ENCODE data around the gene KLHDC8A. TPM values are rescaled to one million over a fixed set of nuclear protein-coding genes. Genes with fewer than 3 reads are reported as not detected.

Gene KLHDC8A
- total RNA-seq, 1 donor from 2014 or later, result 0.24 TPM

GRCh38 chr1:205326812-205327466 is 29.8 kb downstream of the KLHDC8A start:
- no peak for ATAC-seq (ENCODE audit: poor library complexity)
- no peak for DNase-seq
- intact Hi-C loops (cut with DNase I), result no loop called here

GRCh38 chr1:205325334-205325884 is 31.3 kb downstream of the KLHDC8A start:
- peak; percentile 33 for ATAC-seq (ENCODE audit: poor library complexity)
- intact Hi-C loops (cut with DNase I), result loop anchor here (1.0 kb wide), 1 partner anchor 52 kb away; no protein-coding TSS in a partner anchor
- DNase-seq, result no peak

- intact Hi-C loops (cut with DNase I), result loop anchor here (1.0 kb wide), 1 partner anchor 51 kb away; no protein-coding TSS in a partner anchor
- ATAC-seq (ENCODE audit: poor library complexity) (no peak), DNase-seq (no peak)
Observed at GRCh38 chr1:205324781-205325180, 31.9 kb downstream of the KLHDC8A start.

DNA sequence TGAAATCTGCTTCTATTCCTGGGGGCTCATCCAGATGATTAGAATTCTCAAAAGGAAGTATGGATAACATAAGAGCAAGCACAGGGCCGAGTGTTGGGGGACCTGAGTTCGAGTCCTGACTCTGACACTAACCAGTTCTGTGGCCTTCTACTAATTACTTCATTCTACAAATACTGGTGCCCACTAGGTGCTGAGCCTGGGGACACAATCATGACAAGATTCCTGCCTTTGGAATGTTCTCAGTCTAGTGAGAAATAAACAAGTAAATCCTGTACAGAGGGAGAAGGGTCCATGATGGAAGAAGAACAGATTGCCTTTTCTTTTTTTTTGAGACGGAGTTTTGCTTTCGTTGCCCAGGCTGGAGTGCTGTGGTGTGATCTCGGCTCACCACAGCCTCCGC is 32.9 kb downstream of the KLHDC8A start:
- intact Hi-C loops (cut with DNase I), result no loop called here
- ATAC-seq (ENCODE audit: poor library complexity) (no peak), DNase-seq (no peak)

GRCh38 chr1:205321959-205322283 is 34.8 kb downstream of the KLHDC8A start:
- DNase-seq (no peak), ATAC-seq (ENCODE audit: poor library complexity) (no peak)
- intact Hi-C loops (cut with DNase I), result no loop called here

DNA sequence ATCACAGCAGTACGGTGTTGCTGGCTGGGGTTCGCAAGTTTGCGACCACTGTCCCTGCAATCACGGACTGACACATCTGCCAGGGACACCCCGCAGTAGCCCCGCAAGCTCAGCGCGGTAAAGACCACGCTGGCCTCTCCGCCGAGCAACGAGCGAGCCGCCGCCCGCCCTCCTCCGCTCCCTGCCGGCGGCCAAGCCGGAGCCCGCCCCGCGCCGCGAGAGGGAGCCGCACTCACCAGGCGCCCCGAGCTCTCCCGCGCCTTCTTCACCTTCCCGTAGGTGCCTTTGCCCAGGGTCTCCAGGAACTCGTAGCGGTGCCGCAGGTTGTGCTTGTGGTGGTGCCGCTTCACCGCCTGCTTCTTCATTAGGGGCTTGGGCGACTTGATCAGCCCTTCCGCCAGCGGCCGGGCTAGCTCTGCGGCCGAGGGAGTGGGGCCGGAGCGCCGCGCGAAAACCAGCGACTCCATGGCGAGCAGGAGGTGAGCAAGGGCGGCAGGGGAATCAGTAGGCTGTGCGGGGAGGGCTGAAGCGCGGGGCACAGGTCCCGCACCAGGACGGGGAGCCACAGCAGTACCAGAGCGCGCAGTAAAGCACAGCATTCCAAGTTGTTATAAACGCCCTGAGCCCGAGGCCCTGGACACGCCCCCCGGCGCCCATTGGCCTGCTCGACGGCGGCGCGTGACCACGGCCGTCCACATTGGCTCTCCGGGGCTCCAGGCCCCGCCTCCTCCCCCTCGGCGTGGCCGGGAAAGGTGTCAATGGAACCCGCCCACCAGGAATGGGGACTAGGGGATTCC is 35.4 kb downstream of the KLHDC8A start, which contains the start of gene NUAK2:
Gene NUAK2, minus strand, starts transcription at position 584 of the 797 bp plus-strand sequence. Its CDS starts 117 bp downstream, at position 467.
- ATAC-seq (ENCODE audit: poor library complexity) (peak; percentile 93), DNase-seq (peak; percentile 97)
- intact Hi-C loops (cut with DNase I), result no loop called here

GRCh38 chr1:205319081-205320018 is 37.4 kb downstream of the KLHDC8A start:
- ATAC-seq (ENCODE audit: poor library complexity) (peak; percentile 44), DNase-seq (peak; percentile 79)
- intact Hi-C loops (cut with DNase I), result no loop called here

DNA sequence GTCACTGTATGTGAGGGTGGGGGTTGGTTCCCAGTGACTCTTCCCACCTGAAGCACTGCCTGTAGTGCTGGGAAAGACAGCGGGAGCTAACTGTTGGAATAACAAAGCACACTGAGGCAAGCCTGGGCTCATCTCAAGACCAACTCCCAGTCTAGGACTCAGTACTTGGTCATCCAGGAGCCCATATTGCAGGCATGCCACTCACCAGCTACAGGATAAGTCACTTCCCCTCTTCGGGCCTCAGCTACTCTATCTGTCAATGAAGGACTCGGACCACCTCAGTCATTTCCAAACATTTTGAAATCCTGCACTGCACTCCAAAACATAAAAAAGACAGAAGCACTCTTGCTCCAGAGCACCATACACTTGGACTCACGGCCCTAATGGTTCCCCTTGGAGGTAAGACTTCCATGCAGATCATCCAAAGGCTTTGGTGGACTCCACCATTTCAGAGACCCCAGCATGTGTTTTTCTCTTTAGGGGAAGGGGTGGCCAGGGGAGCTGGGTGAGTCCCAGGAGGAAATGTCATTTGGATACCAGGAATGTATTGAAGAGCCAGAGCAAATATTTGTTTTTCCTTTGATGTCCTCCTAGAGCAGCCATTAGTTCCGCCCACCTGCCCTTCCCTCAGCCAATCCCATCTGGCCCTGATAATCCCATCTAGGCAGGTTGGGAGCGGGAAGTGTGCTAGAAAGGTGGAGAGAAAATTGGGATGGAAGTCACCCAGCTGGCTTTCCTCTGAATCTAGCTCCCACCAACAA is 38.3 kb downstream of the KLHDC8A start:
- intact Hi-C loops (cut with DNase I), result no loop called here
- DNase-seq (no peak), ATAC-seq (ENCODE audit: poor library complexity) (no peak)

- DNase-seq (peak; percentile 87), ATAC-seq (ENCODE audit: poor library complexity) (peak; percentile 62)
- intact Hi-C loops (cut with DNase I), result no loop called here
Observed at GRCh38 chr1:205317311-205317917, 39.3 kb downstream of the KLHDC8A start.

DNA sequence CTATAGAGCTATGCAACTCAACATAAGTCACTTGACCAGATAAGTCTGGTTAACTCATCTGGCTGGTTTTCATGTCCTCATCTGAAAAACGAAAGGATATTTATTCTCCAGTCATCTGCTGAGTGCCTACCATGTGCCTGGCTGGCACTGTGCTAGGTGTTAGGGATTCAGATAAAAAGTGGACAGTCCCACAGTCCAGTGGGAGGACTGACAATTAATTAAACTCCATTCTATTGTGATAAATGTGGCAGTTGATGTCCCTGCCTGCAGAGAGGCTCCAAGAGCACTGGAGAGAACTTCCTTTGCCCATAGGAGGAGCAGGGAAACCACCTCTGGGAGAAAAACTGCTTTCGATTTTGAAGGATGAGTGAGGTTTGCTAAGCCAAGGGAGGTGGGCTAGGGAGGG is 40.6 kb downstream of the KLHDC8A start:
- peak; percentile 32 for ATAC-seq (ENCODE audit: poor library complexity)
- intact Hi-C loops (cut with DNase I), result no loop called here
- no peak for DNase-seq

- intact Hi-C loops (cut with DNase I), result no loop called here
- ATAC-seq (ENCODE audit: poor library complexity), result no peak
- DNase-seq, result no peak
Observed at GRCh38 chr1:205315008-205315618, 41.6 kb downstream of the KLHDC8A start.

DNA sequence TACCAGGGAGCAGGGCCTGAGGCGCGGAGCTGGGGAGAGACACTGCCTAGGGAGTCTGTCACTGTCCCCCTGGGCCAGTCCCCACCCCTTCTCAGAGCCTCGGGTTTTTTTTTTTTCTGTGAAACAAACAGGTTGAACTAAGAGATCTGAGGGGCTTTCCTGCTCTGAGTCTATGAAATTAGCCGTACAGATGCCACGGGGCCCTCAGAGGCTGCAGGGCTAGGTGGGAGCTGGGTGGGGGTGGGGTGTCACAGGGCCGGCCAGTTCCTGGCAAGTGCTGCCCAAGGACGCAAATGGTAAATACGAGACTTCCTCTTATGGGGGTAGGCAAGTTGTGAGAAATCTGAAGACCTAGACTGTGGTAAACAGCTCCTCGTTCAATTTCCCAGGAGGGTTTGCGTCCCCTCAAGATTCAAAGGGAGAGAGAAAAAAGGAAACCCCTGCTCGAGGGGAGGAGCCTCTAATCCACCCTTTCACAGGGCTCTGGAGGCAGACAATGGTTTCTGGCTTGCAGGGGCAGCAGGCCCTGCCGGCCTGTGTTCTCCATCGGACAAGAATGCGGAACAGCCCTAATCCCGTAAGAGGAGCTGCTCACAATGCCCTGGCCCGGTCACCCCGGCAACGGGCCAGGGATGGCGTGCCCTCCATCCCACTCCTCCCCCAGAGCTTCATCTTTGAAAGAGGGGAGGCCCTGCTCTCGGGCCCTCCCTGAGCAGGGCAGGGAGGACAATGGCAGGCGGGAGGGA is 43.0 kb downstream of the KLHDC8A start:
- peak; percentile 73 for DNase-seq
- intact Hi-C loops (cut with DNase I), result no loop called here
- ATAC-seq (ENCODE audit: poor library complexity), result peak; percentile 53

DNA sequence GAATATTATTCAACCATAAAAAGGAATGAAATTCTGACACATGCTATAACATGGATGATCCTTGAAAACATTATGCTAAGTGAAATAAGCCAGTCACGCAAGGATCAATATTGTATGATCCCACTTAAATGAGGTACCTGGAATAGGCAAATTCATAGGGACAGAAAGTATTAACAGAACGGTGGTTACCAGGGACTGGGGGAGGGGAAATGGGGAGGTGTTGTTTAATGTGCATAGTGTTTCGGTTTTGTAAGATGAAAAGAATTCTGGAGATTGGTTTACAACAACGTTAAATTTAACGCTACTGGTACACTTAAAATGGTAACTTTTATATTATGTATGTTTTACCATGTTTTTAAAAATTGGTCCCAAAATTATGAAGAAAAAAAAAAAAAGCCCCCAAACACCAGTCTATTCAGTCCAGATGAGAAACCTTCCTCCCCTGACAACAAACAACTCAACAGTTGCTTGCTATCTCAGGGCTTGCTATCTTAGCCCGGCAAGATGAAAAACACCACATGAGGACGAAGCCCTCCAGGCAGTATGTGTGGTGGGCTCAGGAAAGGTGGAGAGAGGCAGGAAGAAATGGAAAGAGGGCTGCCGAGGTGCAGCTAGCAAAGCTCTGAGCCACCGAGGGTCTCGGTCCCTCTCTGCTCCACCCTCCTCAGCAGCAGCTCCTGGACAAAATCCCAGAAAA is 43.7 kb downstream of the KLHDC8A start:
- intact Hi-C loops (cut with DNase I), result no loop called here
- ATAC-seq (ENCODE audit: poor library complexity) (no peak), DNase-seq (no peak)

- DNase-seq, result no peak
- ATAC-seq (ENCODE audit: poor library complexity), result no peak
- intact Hi-C loops (cut with DNase I), result no loop called here
Observed at GRCh38 chr1:205310976-205311704, 45.6 kb downstream of the KLHDC8A start.

DNA sequence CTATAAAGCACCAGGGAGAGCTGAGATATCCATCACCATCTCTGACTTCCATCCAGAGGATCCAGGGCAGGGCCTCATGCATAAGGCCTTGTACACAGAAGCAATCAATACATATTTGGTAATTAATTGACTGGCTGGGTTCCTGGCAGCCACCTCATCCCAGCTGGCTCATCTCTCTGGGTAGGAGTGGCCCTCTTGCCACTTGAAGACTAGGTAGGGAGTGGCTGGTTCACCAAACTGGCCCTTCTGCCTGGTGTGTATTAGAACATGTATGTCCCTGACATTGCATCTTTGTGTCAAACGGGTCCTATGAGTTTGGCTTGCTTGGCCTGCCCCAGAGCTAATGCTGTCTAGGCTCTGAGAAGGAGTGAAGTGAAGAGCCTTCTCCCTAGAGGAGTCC is 47.0 kb downstream of the KLHDC8A start:
- intact Hi-C loops (cut with DNase I), result no loop called here
- DNase-seq (no peak), ATAC-seq (ENCODE audit: poor library complexity) (no peak)

All from Right ventricle myocardium superior (tissue), 1 donor.